ENCODE measurements around the gene NANS. TPM values are rescaled to one million over a fixed set of nuclear protein-coding genes. Genes with fewer than 3 reads are reported as not detected.
"Not testable (repeated sequence)": the region's sequence is repeated elsewhere in the genome, so short reads cannot be mapped to it uniquely, and the experiment has no call there.

The NANS gene
- total RNA-seq, 1 donor from 2014 or later, result 39.5 TPM

DNA sequence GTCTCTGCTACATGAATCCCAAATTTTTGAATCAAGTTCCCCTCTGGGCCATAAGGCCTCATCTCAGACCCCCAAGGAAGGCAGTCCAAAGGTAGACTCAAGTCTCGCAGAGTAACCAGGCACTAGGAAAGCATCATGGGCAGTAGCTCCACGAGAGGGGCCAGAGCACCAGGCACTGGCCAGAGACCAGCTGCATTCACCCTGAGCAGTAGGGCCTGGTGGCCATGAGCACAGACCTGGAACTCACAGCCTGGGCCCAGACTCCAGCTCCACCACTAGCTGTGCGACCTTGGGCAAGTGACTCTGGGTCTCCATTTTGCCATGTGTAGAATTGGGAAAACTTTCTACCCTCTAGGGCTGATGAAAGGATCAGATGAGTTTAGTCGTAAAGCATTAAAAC lies 28.5 kb downstream of the NANS start:
- no peak for DNase-seq (ENCODE audit: low spot score in 2 of 2, unreplicated experiment in 2 of 2)
- Mint-ChIP-seq H3K4me3 (no peak overlapping the region), H3K9me3 (no peaks in the 10 kb centered on the region), H3K36me3 (peaks cover 13% of the 10 kb centered on the region), H3K27ac (no peak overlapping the region), H3K27me3 (ENCODE audit: low read depth) (no peaks in the 10 kb centered on the region), H3K4me1 (peaks cover 3% of the 10 kb centered on the region)
- TF ChIP-seq, protein P1, sequence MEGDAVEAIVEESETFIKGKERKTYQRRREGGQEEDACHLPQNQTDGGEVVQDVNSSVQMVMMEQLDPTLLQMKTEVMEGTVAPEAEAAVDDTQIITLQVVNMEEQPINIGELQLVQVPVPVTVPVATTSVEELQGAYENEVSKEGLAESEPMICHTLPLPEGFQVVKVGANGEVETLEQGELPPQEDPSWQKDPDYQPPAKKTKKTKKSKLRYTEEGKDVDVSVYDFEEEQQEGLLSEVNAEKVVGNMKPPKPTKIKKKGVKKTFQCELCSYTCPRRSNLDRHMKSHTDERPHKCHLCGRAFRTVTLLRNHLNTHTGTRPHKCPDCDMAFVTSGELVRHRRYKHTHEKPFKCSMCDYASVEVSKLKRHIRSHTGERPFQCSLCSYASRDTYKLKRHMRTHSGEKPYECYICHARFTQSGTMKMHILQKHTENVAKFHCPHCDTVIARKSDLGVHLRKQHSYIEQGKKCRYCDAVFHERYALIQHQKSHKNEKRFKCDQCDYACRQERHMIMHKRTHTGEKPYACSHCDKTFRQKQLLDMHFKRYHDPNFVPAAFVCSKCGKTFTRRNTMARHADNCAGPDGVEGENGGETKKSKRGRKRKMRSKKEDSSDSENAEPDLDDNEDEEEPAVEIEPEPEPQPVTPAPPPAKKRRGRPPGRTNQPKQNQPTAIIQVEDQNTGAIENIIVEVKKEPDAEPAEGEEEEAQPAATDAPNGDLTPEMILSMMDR (IDR thresholded peaks at IDR 0.05; ENCODE audit: unreplicated experiment), result no peak

DNA sequence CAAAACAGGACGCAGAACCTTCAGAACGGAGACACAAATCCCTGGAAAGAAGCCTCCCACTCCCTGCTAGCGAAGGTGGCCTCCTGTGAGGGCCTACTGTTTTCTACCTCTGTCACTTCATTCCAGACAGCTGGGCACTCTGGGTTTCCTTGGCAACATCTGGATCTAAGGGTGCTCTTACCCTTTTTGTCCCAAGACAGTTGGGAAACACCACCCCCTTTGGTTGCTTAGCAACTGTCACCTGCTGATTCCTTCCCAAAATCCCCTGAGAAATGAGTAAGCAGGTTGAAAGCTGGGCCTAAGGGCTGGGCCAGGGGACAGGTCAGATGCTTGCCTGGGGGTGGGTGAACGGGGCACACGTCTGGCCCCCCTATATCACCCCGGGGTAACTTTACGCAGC lies 29.4 kb downstream of the NANS start:
- TF ChIP-seq, protein P1 (IDR thresholded peaks at IDR 0.05; ENCODE audit: unreplicated experiment), result no peak
- no peak for DNase-seq (ENCODE audit: low spot score in 2 of 2, unreplicated experiment in 2 of 2)
- Mint-ChIP-seq H3K27ac (no peak overlapping the region), H3K4me1 (peaks cover 3% of the 10 kb centered on the region), H3K9me3 (no peaks in the 10 kb centered on the region), H3K27me3 (ENCODE audit: low read depth) (no peaks in the 10 kb centered on the region), H3K36me3 (peaks cover 13% of the 10 kb centered on the region), H3K4me3 (no peak overlapping the region)

DNA sequence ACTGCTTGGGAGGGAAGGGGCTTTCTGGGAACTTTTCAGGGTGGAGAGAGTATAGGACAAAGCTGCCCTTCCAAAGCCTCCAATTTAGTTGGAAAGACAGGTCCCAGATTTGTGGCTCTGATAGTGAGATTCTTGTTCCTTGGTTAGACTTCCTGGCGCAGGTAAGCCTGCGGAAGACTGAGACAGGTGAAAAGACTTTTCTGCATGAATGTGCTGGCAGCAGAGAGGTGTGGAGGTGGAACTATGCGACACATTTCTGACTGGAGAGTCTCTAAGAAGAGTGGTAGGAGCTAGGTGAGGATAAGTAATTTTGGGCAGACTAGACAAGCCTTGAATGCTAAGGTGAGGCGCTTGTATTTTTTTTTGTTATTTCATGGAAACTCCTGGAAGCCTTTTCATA lies 29.9 kb downstream of the NANS start:
- H3K27me3 Mint-ChIP-seq (ENCODE audit: low read depth), result no peaks in the 10 kb centered on the region
- no peak overlapping the region for H3K4me3 Mint-ChIP-seq
- no peak overlapping the region for H3K27ac Mint-ChIP-seq
- DNase-seq (ENCODE audit: low spot score in 2 of 2, unreplicated experiment in 2 of 2), result no peak
- peaks cover 13% of the 10 kb centered on the region for H3K36me3 Mint-ChIP-seq
- TF ChIP-seq, protein P1 (IDR thresholded peaks at IDR 0.05; ENCODE audit: unreplicated experiment), result no peak
- H3K4me1 Mint-ChIP-seq, result peaks cover 3% of the 10 kb centered on the region
- H3K9me3 Mint-ChIP-seq, result no peaks in the 10 kb centered on the region

DNA sequence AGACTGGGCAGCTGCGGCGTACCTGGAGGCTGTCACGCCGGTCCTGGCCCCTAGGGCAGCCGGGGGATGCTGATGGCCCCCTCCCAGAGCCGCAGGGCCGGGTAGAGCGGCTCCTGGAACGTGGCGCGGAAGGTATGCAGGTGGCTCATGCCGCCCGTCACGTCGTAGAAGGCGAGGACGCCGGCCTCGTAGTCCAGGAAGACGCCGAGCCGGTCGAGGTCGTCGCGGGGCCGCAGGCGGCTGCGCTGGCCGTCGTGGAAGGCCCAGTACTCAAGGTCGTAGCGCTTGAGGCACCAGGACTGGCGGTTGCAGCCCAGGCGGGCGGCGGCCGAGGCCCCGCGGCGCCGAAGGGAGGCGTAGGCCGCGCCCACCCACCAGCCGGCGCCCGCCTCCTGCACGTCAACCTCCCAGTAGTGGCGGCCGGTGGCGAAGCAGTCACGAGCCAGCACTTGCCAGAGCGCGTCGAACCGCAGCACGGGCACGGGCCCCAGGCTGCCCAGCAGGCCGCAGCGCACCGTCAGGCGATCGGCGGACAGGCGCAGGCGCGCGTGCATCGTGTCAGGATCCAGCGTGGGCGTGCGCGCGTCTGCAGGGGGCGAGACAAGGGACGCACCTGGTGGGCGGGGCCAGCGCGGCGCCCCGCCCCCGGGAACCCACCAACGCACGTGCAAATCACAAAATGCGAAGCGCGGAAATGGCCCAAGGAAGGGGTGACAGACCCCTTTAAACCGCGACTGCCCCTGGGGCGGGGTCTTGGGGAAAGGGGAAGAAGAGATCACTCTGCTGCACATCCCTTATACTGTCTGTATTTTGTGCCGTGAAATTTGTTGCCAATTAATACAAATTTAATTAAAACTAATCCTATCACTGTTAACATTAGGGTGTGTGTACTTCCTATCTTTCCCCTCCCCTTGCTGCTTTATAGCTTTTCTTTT lies 31.2 kb downstream of the NANS start:
- Mint-ChIP-seq H3K36me3 (peaks cover 13% of the 10 kb centered on the region), H3K9me3 (no peaks in the 10 kb centered on the region), H3K27ac (no peak overlapping the region), H3K4me1 (peaks cover 3% of the 10 kb centered on the region), H3K4me3 (no peak overlapping the region), H3K27me3 (ENCODE audit: low read depth) (no peaks in the 10 kb centered on the region)
- no peak for DNase-seq (ENCODE audit: low spot score in 2 of 2, unreplicated experiment in 2 of 2)
- TF ChIP-seq, protein P1 (IDR thresholded peaks at IDR 0.05; ENCODE audit: unreplicated experiment), result no peak

DNA sequence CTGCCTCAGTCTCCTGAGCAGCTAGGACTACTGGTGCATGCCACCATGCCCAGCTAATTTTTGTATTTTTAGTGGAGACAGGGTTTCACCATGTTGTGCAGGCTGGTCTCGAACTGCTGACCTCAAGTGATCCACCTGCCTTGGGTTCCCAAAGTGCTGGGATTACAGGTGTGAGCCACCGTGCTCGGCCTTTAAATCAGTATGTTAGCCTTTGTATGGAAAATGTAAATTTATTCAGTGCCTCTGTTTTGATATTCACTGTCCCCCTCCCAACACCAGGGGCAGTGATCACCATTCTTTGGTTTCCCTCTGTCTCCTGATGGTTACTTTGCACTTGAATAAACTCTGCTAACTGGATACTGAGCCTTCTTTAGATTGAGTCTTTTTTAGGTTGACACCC lies 34.1 kb downstream of the NANS start:
- not testable (repeated sequence) for H3K4me3 Mint-ChIP-seq; H3K27ac Mint-ChIP-seq; H3K4me1 Mint-ChIP-seq; H3K9me3 Mint-ChIP-seq; H3K36me3 Mint-ChIP-seq; H3K27me3 Mint-ChIP-seq (ENCODE audit: low read depth); DNase-seq (ENCODE audit: low spot score in 2 of 2, unreplicated experiment in 2 of 2)

DNA sequence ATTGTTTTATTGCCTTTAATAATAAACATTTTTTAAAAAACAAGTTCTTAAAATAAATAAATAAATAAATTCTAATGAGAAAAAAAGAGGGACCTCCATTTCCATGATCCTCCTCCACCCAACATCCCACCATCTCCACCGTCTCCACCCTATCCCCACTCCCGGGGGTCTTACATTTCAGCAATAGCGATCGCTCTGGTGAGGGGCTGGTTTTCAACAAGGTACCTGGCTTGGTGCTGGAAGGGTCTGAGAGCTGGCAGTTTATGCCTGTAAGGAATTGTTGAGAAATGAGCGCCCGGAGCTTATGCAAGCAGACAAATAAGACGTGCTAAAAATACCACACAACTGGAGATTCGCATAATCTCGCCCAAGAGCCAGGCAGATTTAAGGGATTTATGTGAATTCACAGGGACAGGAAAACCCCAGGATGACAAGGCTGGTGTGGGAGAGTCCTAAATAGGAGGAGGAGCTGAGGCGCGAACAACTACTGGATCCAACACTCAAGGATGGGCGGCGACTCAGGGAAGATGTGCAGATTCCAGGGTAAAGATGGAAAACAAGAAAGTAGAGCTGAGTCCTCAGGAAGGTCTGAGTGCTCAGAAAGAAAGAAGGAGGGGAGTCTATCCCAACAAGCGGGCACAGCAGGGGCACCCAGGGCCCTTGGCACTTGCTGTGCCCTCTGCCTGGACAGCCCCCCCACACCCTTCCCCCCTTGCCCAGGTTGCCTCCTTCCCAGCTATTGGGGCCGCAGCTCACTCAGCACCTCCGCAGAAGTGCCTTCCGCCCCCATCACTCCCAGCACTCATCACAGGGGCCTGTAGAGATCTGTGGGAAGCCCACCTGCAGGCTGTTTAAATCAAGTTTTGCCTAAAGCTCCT lies 35.4 kb downstream of the NANS start:
- Mint-ChIP-seq H3K4me1 (no peaks in the 10 kb centered on the region), H3K27me3 (ENCODE audit: low read depth) (no peaks in the 10 kb centered on the region), H3K9me3 (no peaks in the 10 kb centered on the region), H3K36me3 (no peaks in the 10 kb centered on the region), H3K27ac (no peak overlapping the region), H3K4me3 (no peak overlapping the region)
- no peak for DNase-seq (ENCODE audit: low spot score in 2 of 2, unreplicated experiment in 2 of 2)
- TF ChIP-seq, protein P1 (IDR thresholded peaks at IDR 0.05; ENCODE audit: unreplicated experiment), result no peak

All from mesothelial cell of epicardium (in vitro differentiated cells).